DMS 273 treated with DMSO at 0.1 percent for 48 hours (cell line): ENCODE measurements around the gene GFY.
"Not testable (repeated sequence)": the region's sequence is repeated elsewhere in the genome, so short reads cannot be mapped to it uniquely, and the experiment has no call there.

Experiments
- DNase-seq: peaks from one replicate; lab custom pipeline; 2025; lab: John Stamatoyannopoulos, UW

Gene GFY

DNA sequence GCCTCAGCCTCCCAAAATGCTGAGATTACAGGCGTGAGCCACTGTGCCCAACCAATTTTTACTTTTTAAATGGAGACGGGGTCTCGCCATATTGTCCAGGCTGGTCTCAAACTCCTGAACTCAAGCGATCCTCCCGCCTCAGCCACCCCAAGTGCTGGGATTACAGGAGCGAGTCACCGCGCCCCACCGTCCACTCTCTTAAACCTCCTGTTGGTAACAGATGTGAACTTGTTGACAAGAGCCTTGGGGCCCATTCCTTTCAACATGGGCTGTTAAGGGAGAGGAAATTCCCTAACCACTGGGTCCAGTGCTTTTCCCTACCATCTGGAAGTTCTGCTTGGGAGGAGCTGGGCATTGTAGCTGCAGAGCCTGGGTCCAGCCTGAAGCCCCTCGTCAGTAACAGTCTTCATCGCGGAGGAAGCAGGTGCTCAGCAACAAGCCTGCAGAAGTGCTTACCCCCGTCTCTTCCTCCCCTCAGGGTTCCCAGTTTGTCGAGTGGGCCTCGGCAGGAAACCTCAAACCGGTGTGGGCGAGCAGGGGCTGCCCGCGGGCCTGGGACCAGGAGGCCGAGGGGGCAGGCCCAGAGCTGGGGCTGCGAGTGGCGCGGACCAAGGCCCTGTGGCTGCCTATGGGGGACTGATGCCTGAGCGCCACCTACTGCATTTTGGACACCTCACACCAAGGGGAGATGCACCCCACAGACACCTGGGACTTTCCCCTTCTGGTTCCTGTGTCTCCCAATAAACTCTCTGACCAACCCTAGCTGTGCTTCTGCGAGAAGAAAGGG lies 44.8 kb downstream of the GFY start:
- DNase-seq = peak; percentile 76

- DNase-seq = no peak
Measured at GRCh38 chr19:49470615-49470978, 45.4 kb downstream of the GFY start.

DNA sequence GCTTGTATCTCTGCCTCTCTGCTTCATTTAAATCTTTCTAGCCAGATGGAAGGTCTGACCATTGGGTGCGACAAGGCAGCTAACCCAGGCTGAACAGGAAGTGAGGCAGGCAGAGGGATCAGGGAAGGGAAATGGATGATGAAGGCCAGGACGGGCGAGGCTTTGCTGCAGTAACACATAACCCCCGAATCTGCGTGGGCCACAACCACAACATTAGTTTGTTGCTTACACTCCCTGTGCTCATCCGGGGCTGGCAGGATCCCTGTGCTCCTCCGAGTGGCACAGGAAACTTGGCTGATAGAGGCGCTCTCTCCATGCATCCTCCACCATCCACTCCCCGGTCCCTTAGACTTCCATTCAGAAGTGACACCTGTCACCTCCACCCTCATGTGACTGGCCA lies 47.7 kb downstream of the GFY start:
- no peak for DNase-seq

DNA sequence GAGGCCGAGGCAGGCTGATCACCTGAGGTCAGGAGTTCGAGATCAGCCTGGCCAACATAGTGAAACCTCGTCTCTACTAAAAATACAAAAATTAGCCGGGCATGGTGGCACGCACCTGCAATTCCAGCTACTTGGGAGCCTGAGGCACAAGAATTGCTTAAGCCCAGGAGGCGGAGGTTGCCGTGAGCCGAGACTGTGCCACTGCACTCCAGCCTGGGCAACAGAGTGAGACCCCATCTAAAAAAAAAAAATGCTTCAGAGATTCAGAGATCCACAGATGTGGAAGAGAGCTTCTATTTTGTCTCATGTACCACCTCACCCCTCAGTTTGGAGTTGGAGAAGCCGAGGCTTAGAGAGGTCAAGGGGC lies 48.3 kb downstream of the GFY start:
- not testable (repeated sequence) for DNase-seq

- no peak for DNase-seq
Measured at GRCh38 chr19:49473868-49474541, 48.8 kb downstream of the GFY start, which contains the start of gene FLT3LG. Gene FLT3LG, plus strand, starts transcription at chr19:49474215. Its CDS starts 425 bp downstream, at chr19:49474640.

DNA sequence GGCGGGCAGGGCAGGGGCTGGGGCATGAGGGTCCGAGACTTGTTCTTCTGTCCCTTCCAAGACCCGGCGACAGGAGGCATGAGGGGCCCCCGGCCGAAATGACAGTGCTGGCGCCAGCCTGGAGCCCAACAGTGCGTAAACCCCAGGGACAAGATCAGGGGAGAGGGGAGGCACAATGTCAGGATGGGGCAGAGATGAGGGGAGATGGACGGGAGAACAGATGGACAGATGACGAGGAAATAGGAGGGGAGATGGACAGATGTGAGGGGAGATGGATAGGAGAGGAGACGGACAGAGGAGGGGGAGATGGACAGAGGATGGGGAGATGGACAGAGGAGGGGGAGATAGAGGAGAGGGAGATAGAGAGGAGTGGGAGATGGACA lies 49.3 kb downstream of the GFY start:
- no peak for DNase-seq

DNA sequence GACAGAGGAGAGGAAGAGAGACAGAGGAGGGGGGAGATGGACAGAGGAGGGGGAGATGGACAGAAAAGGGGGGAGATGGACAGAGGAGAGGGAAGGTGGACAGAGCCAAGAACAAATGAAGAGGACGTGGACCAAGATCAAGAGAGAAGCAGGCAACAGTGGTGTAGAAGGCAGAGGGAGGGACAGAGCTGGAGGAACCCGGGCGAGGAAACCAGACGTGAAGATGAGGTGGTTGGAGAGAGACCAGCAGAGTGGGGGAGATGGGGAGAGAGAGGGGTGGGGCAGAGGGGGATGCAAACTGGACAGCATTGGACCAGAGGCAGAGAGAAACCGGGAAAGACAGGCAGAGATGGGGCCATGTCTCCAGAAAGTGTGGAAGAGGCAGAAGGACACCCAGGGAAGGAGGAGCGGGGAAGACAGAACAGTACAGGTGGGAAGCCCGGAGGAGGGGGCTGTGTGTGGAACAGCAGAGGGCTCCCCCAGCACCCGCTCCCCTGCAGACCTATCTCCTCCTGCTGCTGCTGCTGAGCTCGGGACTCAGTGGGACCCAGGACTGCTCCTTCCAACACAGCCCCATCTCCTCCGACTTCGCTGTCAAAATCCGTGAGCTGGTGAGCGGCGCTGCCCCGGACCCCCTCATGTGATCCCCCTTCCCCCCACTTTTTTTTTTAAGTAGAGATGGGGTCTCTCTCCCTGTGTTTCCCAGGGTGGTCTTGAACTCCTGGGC lies 50.2 kb downstream of the GFY start:
- DNase-seq = no peak

DNA sequence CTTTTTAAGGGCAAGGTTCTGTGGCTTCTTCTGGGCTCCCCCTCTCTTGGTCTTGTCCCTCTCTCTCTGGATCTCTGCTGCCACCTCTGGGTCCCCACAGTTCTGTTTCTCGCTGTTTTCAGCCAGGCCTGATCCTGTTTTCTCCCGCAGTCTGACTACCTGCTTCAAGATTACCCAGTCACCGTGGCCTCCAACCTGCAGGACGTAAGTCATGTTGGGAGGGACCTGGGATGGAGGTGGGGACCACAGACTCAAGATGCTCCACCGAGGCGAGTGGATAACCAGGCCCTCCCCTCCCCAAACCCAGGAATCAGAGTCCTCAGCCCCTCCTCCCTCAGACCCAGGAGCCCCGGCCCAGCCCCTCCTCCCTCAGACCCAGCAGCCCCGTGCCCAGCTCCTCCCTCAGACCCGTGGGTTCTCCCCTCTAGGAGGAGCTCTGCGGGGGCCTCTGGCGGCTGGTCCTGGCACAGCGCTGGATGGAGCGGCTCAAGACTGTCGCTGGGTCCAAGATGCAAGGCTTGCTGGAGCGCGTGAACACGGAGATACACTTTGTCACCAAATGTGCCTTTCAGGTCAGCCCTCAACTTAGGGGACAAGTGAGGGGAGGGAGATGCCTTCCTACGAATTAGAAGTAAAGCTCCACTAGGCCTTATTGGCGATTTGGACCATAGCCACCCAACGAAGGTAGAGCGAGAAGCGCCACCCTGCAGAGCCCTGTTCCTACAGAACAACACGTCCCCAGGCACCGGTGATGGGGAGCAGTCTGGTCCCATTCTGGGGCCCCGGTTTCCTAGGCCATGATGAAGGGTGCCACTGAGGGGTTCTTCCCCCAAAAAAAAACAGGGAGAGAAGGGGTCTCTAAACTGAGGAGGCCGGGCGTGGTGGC lies 51.0 kb downstream of the GFY start:
- DNase-seq = no peak
